Activated T-helper 1 cell treated with anti-CD3 and anti-CD28 coated beads, Interleukin-12 subunit alpha, Interleukin-12 subunit beta, Interleukin-2, Interleukin-4 antibody, amounts not matched to agents 30 ng/mL and 10 ng/mL and 1 ng/mL, durations not matched to agents 14 hours and 24 hours and 36 hours (primary cell): Measurements from ENCODE around the gene ZP2. TPM values are rescaled to one million over a fixed set of nuclear protein-coding genes. Genes with fewer than 3 reads are reported as not detected.
"Not testable (repeated sequence)": the region's sequence is repeated elsewhere in the genome, so short reads cannot be mapped to it uniquely, and the experiment has no call there.

ENCODE experiments used
- DNase-seq: peaks from one replicate; pipeline ENCODE4 v3.0.0; 2021; ENCODE audit warnings: low spot score
- H3K27ac Mint-ChIP-seq: one replicate; pipeline ENCODE4 v1.8.0; 2021; ENCODE audit warnings: mild to moderate bottlenecking, mixed read lengths
- H3K27me3 Mint-ChIP-seq: one replicate; pipeline ENCODE4 v1.8.0; 2022; ENCODE audit warnings: mild to moderate bottlenecking, moderate library complexity, mixed read lengths; ENCODE audit not compliant: insufficient read depth
- H3K36me3 Mint-ChIP-seq: one replicate; pipeline ENCODE4 v1.8.0; 2021; ENCODE audit warnings: low read depth, mixed read lengths
- H3K4me1 Mint-ChIP-seq: one replicate; pipeline ENCODE4 v1.8.0; 2021; ENCODE audit warnings: low read depth, mixed read lengths
- H3K4me3 Mint-ChIP-seq: one replicate; pipeline ENCODE4 v1.8.0; 2021; ENCODE audit warnings: mild to moderate bottlenecking, moderate library complexity, mixed read lengths
- H3K9me3 Mint-ChIP-seq: one replicate; pipeline ENCODE4 v1.8.0; 2021; ENCODE audit warnings: mixed read lengths
- intact Hi-C: fragments of 100-400 bp; cut with micrococcal nuclease; formaldehyde crosslinking; loops from one replicate; pipeline ENCODE4 v1.15.1; 2024
- total RNA-seq: library from RNA; stranded (reverse); gene quantifications from 2 replicates; pipeline ENCODE4 v1.2.3, GENCODE V29; 2022

Gene ZP2
- total RNA-seq, 1 donor from 2014 or later, result not detected

GRCh38 chr16:21183995-21184394, 27.4 kb downstream of the ZP2 start:
- H3K27me3 Mint-ChIP-seq, result peaks cover 3% of the 10 kb centered on the region
- no peak for DNase-seq
- H3K36me3 Mint-ChIP-seq, result peaks cover 15% of the 10 kb centered on the region
- H3K4me3 Mint-ChIP-seq, result no peak overlapping the region
- H3K9me3 Mint-ChIP-seq, result peaks cover 16% of the 10 kb centered on the region
- no peak overlapping the region for H3K27ac Mint-ChIP-seq
- H3K4me1 Mint-ChIP-seq, result peaks cover 5% of the 10 kb centered on the region
- intact Hi-C loops, result no loop called here

GRCh38 chr16:21179983-21180365, 31.4 kb downstream of the ZP2 start:
- Mint-ChIP-seq H3K27ac (no peak overlapping the region), H3K4me3 (no peak overlapping the region), H3K36me3 (peaks cover 29% of the 10 kb centered on the region), H3K27me3 (no peaks in the 10 kb centered on the region), H3K9me3 (peaks cover 15% of the 10 kb centered on the region), H3K4me1 (no peaks in the 10 kb centered on the region)
- DNase-seq, result no peak
- intact Hi-C loops, result no loop called here

GRCh38 chr16:21179126-21179982, 32.0 kb downstream of the ZP2 start:
- Mint-ChIP-seq H3K9me3 (peaks cover 9% of the 10 kb centered on the region), H3K4me1 (no peaks in the 10 kb centered on the region), H3K36me3 (peaks cover 26% of the 10 kb centered on the region), H3K27me3 (no peaks in the 10 kb centered on the region), H3K27ac (no peak overlapping the region), H3K4me3 (no peak overlapping the region)
- no peak for DNase-seq
- intact Hi-C loops, result no loop called here

- intact Hi-C loops, result no loop called here
- H3K36me3 Mint-ChIP-seq, result peaks cover 21% of the 10 kb centered on the region
Measured at GRCh38 chr16:21175397-21175796, 36.0 kb downstream of the ZP2 start.

GRCh38 chr16:21172650-21173049, 38.7 kb downstream of the ZP2 start:
- intact Hi-C loops, result no loop called here
- Mint-ChIP-seq H3K9me3 (no peaks in the 10 kb centered on the region), H3K4me1 (no peaks in the 10 kb centered on the region), H3K27me3 (no peaks in the 10 kb centered on the region), H3K4me3 (no peak overlapping the region), H3K36me3 (peaks cover 13% of the 10 kb centered on the region), H3K27ac (no peak overlapping the region)
- no peak for DNase-seq

More at GRCh38 chr16:21175397-21175796, 36.0 kb downstream of the ZP2 start:
- H3K4me3 Mint-ChIP-seq, result no peak overlapping the region
- H3K27me3 Mint-ChIP-seq, result no peaks in the 10 kb centered on the region
- DNase-seq, result no peak
- H3K4me1 Mint-ChIP-seq, result no peaks in the 10 kb centered on the region
- H3K27ac Mint-ChIP-seq, result no peak overlapping the region
- H3K9me3 Mint-ChIP-seq, result no peaks in the 10 kb centered on the region

GRCh38 chr16:21170116-21170515, 41.3 kb downstream of the ZP2 start:
- intact Hi-C loops, H3K27me3 Mint-ChIP-seq, H3K4me1 Mint-ChIP-seq, H3K27ac Mint-ChIP-seq, H3K9me3 Mint-ChIP-seq, H3K36me3 Mint-ChIP-seq, DNase-seq, H3K4me3 Mint-ChIP-seq: not testable (repeated sequence)

GRCh38 chr16:21169249-21169981, 42.0 kb downstream of the ZP2 start:
- intact Hi-C loops, result no loop called here
- H3K27ac Mint-ChIP-seq, result no peak overlapping the region
- H3K4me1 Mint-ChIP-seq, result no peaks in the 10 kb centered on the region
- no peak overlapping the region for H3K4me3 Mint-ChIP-seq
- H3K9me3 Mint-ChIP-seq, result no peaks in the 10 kb centered on the region
- DNase-seq, result no peak
- H3K36me3 Mint-ChIP-seq, result peaks cover 9% of the 10 kb centered on the region
- H3K27me3 Mint-ChIP-seq, result no peaks in the 10 kb centered on the region

GRCh38 chr16:21167929-21168602, 43.3 kb downstream of the ZP2 start:
- Mint-ChIP-seq H3K27ac (no peak overlapping the region), H3K4me1 (no peaks in the 10 kb centered on the region), H3K9me3 (no peaks in the 10 kb centered on the region), H3K4me3 (no peak overlapping the region), H3K27me3 (no peaks in the 10 kb centered on the region), H3K36me3 (peaks cover 9% of the 10 kb centered on the region)
- DNase-seq, result no peak
- intact Hi-C loops, result no loop called here

- intact Hi-C loops, result no loop called here
- no peak for DNase-seq
- peaks cover 6% of the 10 kb centered on the region for H3K36me3 Mint-ChIP-seq
- no peaks in the 10 kb centered on the region for H3K4me1 Mint-ChIP-seq
- H3K27me3 Mint-ChIP-seq, result no peaks in the 10 kb centered on the region
- H3K9me3 Mint-ChIP-seq, result no peaks in the 10 kb centered on the region
- H3K4me3 Mint-ChIP-seq, result no peak overlapping the region
- H3K27ac Mint-ChIP-seq, result no peak overlapping the region
Measured at GRCh38 chr16:21167360-21167759, 44.0 kb downstream of the ZP2 start.

- Mint-ChIP-seq H3K9me3 (no peaks in the 10 kb centered on the region), H3K4me1 (no peaks in the 10 kb centered on the region), H3K36me3 (peaks cover 9% of the 10 kb centered on the region), H3K27ac (no peak overlapping the region), H3K27me3 (no peaks in the 10 kb centered on the region), H3K4me3 (no peak overlapping the region)
- intact Hi-C loops, result no loop called here
- DNase-seq, result no peak
Measured at GRCh38 chr16:21166561-21166961, 44.8 kb downstream of the ZP2 start.

GRCh38 chr16:21164521-21165168, 46.7 kb downstream of the ZP2 start:
- H3K4me3 Mint-ChIP-seq, result no peak overlapping the region
- no peak for DNase-seq
- no peaks in the 10 kb centered on the region for H3K4me1 Mint-ChIP-seq
- no peak overlapping the region for H3K27ac Mint-ChIP-seq
- intact Hi-C loops, result no loop called here
- no peaks in the 10 kb centered on the region for H3K9me3 Mint-ChIP-seq
- H3K36me3 Mint-ChIP-seq, result peaks cover 10% of the 10 kb centered on the region
- H3K27me3 Mint-ChIP-seq, result no peaks in the 10 kb centered on the region

GRCh38 chr16:21163576-21163975, 47.8 kb downstream of the ZP2 start:
- H3K4me3 Mint-ChIP-seq, result no peak overlapping the region
- H3K27me3 Mint-ChIP-seq, result no peaks in the 10 kb centered on the region
- no peaks in the 10 kb centered on the region for H3K9me3 Mint-ChIP-seq
- H3K4me1 Mint-ChIP-seq, result peaks cover 8% of the 10 kb centered on the region
- peaks cover 10% of the 10 kb centered on the region for H3K36me3 Mint-ChIP-seq
- no peak for DNase-seq
- no peak overlapping the region for H3K27ac Mint-ChIP-seq
- intact Hi-C loops, result no loop called here
